GM21786 (cell line): ENCODE data around the gene PCDHGA9.
A peak's percentile ranks its signal among the peaks of the same experiment; 100 is the strongest.
"Not testable (repeated sequence)": the region's sequence is repeated elsewhere in the genome, so short reads cannot be mapped to it uniquely, and the experiment has no call there.

Source experiments
- ATAC-seq: cut with Tn5 transposase; IDR thresholded peaks from one replicate; pipeline ENCODE4 v1.9.1; 2021; ENCODE audit not compliant: unreplicated experiment

Gene PCDHGA9

GRCh38 chr5:141402553-141403243 lies at the start of gene PCDHGA9:
TSS of gene PCDHGA9 (plus strand) at chr5:141402778. CDS start at chr5:141402953, 175 bp downstream.
- no peak for ATAC-seq

DNA sequence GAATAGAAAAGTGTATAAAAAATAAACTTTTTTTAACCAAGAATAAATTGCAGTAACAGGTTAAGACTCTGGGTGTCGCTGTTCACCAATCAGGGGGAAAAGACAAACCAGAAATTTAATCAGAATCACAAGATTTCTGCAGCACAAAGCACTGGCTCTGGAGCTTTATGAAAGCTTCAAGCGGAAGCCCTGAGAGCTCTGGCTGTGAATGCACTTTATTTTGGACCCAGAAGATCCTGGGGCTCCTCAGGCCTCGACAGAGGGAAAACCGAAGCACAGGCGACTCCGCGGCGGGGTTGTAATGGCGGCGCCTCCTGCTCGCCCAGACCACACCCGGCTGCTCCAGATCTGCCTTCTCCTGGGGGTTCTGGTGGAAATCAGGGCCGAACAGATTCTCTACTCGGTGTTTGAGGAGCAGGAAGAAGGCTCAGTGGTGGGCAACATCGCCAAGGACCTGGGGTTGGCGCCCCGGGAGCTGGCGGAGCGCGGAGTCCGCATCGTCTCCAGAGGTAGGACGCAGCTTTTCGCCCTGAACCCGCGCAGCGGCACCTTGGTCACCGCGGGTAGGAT lies 47.6 kb upstream of the PCDHGA9 start, which contains the start of gene PCDHGA4:
PCDHGA4 (plus strand) TSS at position 122 of the 570 bp plus-strand sequence; CDS start at position 209, 87 bp downstream.
- ATAC-seq, result no peak

- ATAC-seq, result no peak
Measured at GRCh38 chr5:141355641-141356040, 46.9 kb upstream of the PCDHGA9 start.

DNA sequence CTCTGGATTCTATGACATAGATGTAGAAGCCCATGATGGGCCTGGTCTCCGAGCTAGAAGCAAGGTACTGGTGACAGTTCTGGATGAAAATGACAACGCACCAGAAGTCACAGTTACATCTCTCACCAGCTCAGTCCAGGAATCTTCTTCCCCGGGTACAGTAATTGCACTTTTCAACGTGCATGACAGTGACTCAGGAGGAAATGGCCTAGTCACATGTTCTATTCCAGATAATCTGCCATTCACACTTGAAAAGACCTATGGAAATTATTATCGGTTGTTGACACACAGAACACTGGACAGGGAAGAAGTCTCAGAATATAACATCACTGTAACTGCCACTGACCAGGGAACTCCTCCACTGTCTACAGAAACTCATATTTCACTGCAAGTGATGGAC lies 46.4 kb upstream of the PCDHGA9 start:
- ATAC-seq, result no peak

- ATAC-seq, result no peak
Measured at GRCh38 chr5:141356950-141357349, 45.6 kb upstream of the PCDHGA9 start.

- peak; percentile 63 for ATAC-seq
Measured at GRCh38 chr5:141359790-141360426, 42.7 kb upstream of the PCDHGA9 start, which contains the start of gene PCDHGB2. TSS of gene PCDHGB2 (plus strand) at chr5:141359994. CDS start at chr5:141360136, 142 bp downstream.

DNA sequence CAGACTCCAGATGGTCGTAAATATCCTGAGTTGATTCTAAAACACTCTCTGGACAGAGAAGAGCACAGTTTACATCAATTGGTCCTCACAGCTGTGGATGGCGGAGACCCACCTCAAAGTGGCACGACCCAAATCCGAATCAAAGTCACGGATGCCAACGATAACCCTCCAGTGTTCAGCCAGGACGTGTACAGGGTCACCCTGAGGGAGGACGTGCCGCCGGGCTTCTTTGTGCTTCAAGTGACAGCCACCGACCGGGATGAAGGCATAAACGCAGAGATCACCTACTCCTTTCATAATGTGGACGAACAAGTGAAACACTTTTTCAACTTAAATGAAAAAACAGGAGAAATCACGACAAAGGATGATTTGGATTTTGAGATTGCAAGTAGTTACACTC lies 41.9 kb upstream of the PCDHGA9 start:
- ATAC-seq, result no peak

DNA sequence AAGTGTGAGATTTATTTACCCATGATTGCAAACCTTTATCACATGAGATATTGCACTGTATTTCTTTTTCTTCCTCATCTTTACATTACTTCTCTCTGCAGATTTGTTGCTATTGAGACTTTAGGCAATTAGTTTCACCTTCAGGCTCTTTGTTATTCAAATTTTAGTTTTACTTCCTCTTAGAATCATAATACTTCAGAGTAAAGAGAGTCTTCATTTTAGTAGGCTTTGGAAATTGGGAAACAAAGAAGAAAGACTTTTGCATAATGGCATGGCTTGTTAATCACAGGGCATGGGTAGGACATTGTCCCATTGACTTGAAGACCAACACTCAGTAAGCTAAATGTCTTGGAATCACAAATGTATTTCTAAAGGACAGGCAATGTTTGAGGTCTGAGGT lies 39.9 kb upstream of the PCDHGA9 start:
- ATAC-seq, result no peak

- no peak for ATAC-seq
Measured at GRCh38 chr5:141363952-141364660, 38.5 kb upstream of the PCDHGA9 start, which contains the start of gene PCDHGA5. TSS of gene PCDHGA5 (plus strand) at chr5:141364162. CDS start at chr5:141364331, 169 bp downstream.

- ATAC-seq, result no peak
Measured at GRCh38 chr5:141366016-141366896, 36.3 kb upstream of the PCDHGA9 start.

- ATAC-seq, result peak; percentile 99
Measured at GRCh38 chr5:141369994-141370848, 32.4 kb upstream of the PCDHGA9 start, which contains the start of gene PCDHGB3. TSS of gene PCDHGB3 (plus strand) at chr5:141370242. CDS start at chr5:141370395, 153 bp downstream.

GRCh38 chr5:141371572-141372475 lies 30.8 kb upstream of the PCDHGA9 start:
- ATAC-seq, result no peak

- ATAC-seq, result no peak
Measured at GRCh38 chr5:141373673-141374317, 28.8 kb upstream of the PCDHGA9 start, which contains the start of gene PCDHGA6. TSS of gene PCDHGA6 (plus strand) at chr5:141373891. CDS start at chr5:141374084, 193 bp downstream.

- ATAC-seq, result no peak
Measured at GRCh38 chr5:141374627-141375026, 28.0 kb upstream of the PCDHGA9 start.

DNA sequence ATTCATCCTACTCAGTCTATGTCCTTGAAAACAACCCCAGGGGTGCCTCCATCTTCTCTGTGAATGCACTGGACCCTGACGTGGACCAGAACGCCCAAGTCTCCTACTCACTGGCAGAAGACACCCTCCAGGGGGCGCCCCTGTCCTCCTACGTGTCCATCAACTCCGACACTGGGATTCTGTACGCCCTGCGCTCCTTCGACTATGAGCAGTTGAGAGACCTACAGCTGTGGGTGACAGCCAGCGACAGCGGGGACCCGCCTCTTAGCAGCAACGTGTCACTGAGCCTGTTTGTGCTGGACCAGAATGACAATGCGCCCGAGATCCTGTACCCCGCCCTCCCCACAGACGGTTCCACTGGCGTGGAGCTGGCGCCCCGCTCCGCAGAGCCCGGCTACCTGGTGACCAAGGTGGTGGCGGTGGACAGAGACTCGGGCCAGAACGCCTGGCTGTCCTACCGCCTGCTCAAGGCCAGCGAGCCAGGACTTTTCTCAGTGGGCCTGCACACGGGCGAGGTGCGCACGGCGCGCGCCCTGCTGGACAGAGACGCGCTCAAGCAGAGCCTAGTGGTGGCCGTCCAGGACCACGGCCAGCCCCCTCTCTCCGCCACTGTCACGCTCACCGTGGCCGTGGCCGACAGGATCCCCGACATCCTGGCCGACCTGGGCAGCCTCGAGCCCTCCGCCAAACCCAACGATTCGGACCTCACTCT lies 27.0 kb upstream of the PCDHGA9 start:
- ATAC-seq, result not testable (repeated sequence)

DNA sequence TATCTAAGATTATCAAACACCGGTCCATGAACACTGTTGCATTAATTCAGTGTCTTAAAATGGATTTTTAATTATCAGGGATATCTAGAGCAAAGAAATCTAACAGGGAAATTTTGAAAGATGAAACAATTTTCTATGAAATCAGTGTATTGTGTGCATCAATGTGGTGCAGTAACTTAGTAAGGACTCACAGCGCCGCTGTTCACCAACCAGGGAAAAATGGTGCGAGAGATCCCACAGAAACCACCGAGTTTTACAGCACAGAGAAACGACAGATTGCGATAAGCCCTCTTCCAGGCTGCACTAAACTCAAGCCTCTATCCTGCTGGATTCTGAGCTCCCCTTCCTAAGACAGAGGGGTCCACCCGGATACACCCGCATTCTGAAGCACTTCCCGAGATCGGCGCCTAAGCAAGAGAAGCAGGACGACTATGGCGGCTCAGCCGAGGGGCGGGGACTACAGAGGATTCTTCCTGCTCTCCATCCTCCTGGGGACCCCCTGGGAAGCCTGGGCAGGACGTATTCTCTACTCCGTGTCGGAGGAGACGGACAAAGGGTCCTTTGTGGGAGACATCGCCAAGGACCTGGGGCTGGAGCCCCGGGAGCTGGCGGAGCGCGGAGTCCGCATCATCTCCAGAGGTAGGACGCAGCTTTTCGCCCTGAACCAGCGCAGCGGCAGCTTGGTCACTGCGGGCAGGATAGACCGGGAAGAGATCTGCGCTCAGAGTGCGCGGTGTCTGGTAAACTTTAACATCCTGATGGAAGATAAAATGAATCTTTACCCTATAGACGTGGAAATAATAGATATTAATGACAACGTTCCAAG lies 19.9 kb upstream of the PCDHGA9 start, which contains the start of gene PCDHGA7:
PCDHGA7 (plus strand) TSS at position 274 of the 826 bp plus-strand sequence; CDS start at position 432, 158 bp downstream.
- no peak for ATAC-seq
